Uterus (tissue), 2 donors: ENCODE data around the gene SOX9.

Experiments
- CTCF ChIP-seq, 4 experiments: fragments of 200-600 bp in 2 of 4; fragments of 450-650 bp in 2 of 4; sonication (generic) in 2 of 4; IDR thresholded peaks; one replicate each; pipeline ENCODE4 v1.5.1; 2016 to 2019; ENCODE audit warnings: antibody characterized with exemption in 4 of 4, mild to moderate bottlenecking in 2 of 4, moderate library complexity in 1 of 4
- POLR2A ChIP-seq, 2 donors: fragments of 450-650 bp; IDR thresholded peaks; one replicate each; pipeline ENCODE4 v1.6.1; 2016; ENCODE audit warnings: antibody characterized with exemption in 2 of 2, mild to moderate bottlenecking in 1 of 2, moderate library complexity in 1 of 2

- TF ChIP-seq CTCF (IDR thresholded peaks at IDR 0.05), result no peak
- TF ChIP-seq POLR2A (IDR thresholded peaks at IDR 0.05), result no peak
These were observed 15.9 kb downstream of the SOX9 start for GRCh38 chr17:72136692-72137091.
